Smooth muscle cell (in vitro differentiated cells): Measurements from ENCODE around the gene ASXL2. TPM values are rescaled to one million over a fixed set of nuclear protein-coding genes. Genes with fewer than 3 reads are reported as not detected.
"Not testable (repeated sequence)": the region's sequence is repeated elsewhere in the genome, so short reads cannot be mapped to it uniquely, and the experiment has no call there.

Experiments used
- DNase-seq: peaks from one replicate; lab custom pipeline; 2025; ENCODE audit not compliant: unreplicated experiment; lab: John Stamatoyannopoulos, UW
- H2AFZ ChIP-seq: fragments of 200-600 bp; sonication (generic); 2 replicates; pipeline ENCODE4 v1.6.0; 2016; ENCODE audit warnings: antibody characterized with exemption, low read depth, mild to moderate bottlenecking
- H3F3A ChIP-seq: fragments of 200-600 bp; sonication (generic); 2 replicates; pipeline ENCODE4 v1.6.0; 2017; ENCODE audit warnings: antibody characterized with exemption, low read depth
- H3K27ac ChIP-seq: fragments of 200-600 bp; sonication (generic); 2 replicates; pipeline ENCODE4 v1.5.1; 2016; ENCODE audit warnings: low read depth, mild to moderate bottlenecking
- H3K27me3 ChIP-seq: fragments of 200-600 bp; sonication (generic); 2 replicates; pipeline ENCODE4 v1.6.1; 2016; ENCODE audit warnings: low read depth, mild to moderate bottlenecking
- H3K36me3 ChIP-seq: fragments of 200-600 bp; sonication (generic); 2 replicates; pipeline ENCODE4 v1.5.1; 2016; ENCODE audit warnings: low read depth
- H3K4me1 ChIP-seq: fragments of 200-600 bp; sonication (generic); 2 replicates; pipeline ENCODE4 v1.5.1; 2016; ENCODE audit warnings: low read depth
- H3K4me2 ChIP-seq: fragments of 200-600 bp; sonication (generic); 2 replicates; pipeline ENCODE4 v1.6.0; 2016; ENCODE audit warnings: mild to moderate bottlenecking
- H3K4me3 ChIP-seq: fragments of 200-600 bp; sonication (generic); 2 replicates; pipeline ENCODE4 v1.5.1; 2016; ENCODE audit warnings: mild to moderate bottlenecking
- H3K79me2 ChIP-seq: fragments of 200-600 bp; sonication (generic); 2 replicates; pipeline ENCODE4 v1.6.0; 2016; ENCODE audit warnings: low read depth, mild to moderate bottlenecking
- H3K9ac ChIP-seq: fragments of 200-600 bp; sonication (generic); 2 replicates; pipeline ENCODE4 v1.6.0; 2016; ENCODE audit warnings: low read depth
- H3K9me3 ChIP-seq: fragments of 200-600 bp; sonication (generic); replicated peaks from 2 replicates; pipeline ENCODE4 v1.5.1; 2016; ENCODE audit warnings: low read depth
- H4K20me1 ChIP-seq: fragments of 200-600 bp; sonication (generic); 2 replicates; pipeline ENCODE4 v1.6.0; 2016; ENCODE audit warnings: low read depth
- WGBS: methylation state at CpG from one replicate; pipeline ENCODE4 v1.1.7; 2016; ENCODE audit warnings: low lambda C conversion rate; 5-methylcytosine and 5-hydroxymethylcytosine counted together
- polyA plus RNA-seq: library from polyadenylated mRNA; unstranded; fragments of >200 nt; fragmentation: Nextera tagmentation; extraction: Ambion mirVana; gene quantifications from 2 replicates; pipeline ENCODE4 v1.2.1, GENCODE V29; 2016
- total RNA-seq: library from RNA; depleted of rRNA; stranded (reverse); fragments of >200 nt; gene quantifications from 2 replicates; pipeline ENCODE4 v1.2.3, GENCODE V29; 2014
- TF ChIP-seq, protein P1 (sequence below): fragments of 200-600 bp; sonication (generic); IDR thresholded peaks from 2 replicates; pipeline ENCODE4 v1.5.1; 2017; ENCODE audit warnings: borderline replicate concordance, mild to moderate bottlenecking, antibody characterized with exemption; ENCODE audit not compliant: insufficient read depth, poor library complexity, severe bottlenecking

Gene ASXL2
- total and polyA plus RNA-seq, 2 experiments from 2014 or later, result 4.1 to 13.2 TPM

DNA sequence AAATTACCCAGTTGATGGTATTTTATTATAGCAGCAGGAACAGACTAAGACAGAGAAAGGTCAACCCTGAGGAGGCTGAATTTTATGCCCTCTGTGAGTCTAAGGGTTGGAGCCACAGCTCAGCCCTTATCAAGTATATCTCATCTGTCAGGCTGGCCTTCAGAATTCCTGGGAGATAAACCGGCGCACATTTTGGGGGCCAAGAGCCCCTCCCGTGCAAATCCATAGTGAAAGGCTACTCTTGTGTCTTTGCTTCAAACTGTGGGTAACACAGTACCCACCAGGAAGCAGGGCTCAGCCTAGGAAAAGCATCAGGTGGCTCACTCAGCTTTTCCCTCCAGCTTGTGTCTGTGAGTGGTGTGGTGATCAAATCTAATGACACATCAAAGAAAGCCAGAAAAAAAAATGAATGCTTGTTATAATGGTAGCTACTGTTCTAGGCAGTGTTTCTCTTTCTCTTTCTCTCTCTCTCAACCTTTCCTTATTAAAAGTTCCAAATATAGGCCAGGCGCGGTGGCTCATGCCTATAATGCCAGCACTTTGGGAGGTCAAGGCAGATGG is 25.0 kb upstream of the ASXL2 start:
- H3K9me3 ChIP-seq, result no peaks in the 10 kb centered on the region
- H3K4me1 ChIP-seq, result no peaks in the 10 kb centered on the region
- WGBS, result 89% methylated on average over 5 of the region's 5 CpGs
- no peaks in the 10 kb centered on the region for H3F3A ChIP-seq
- no peaks in the 10 kb centered on the region for H3K79me2 ChIP-seq
- H4K20me1 ChIP-seq, result no peaks in the 10 kb centered on the region
- no peak overlapping the region for H3K4me3 ChIP-seq
- H3K4me2 ChIP-seq, result no peak overlapping the region
- TF ChIP-seq, protein P1, sequence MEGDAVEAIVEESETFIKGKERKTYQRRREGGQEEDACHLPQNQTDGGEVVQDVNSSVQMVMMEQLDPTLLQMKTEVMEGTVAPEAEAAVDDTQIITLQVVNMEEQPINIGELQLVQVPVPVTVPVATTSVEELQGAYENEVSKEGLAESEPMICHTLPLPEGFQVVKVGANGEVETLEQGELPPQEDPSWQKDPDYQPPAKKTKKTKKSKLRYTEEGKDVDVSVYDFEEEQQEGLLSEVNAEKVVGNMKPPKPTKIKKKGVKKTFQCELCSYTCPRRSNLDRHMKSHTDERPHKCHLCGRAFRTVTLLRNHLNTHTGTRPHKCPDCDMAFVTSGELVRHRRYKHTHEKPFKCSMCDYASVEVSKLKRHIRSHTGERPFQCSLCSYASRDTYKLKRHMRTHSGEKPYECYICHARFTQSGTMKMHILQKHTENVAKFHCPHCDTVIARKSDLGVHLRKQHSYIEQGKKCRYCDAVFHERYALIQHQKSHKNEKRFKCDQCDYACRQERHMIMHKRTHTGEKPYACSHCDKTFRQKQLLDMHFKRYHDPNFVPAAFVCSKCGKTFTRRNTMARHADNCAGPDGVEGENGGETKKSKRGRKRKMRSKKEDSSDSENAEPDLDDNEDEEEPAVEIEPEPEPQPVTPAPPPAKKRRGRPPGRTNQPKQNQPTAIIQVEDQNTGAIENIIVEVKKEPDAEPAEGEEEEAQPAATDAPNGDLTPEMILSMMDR, result no peak
- no peak overlapping the region for H3K9ac ChIP-seq
- H3K36me3 ChIP-seq, result no peaks in the 10 kb centered on the region
- no peaks in the 10 kb centered on the region for H3K27me3 ChIP-seq
- no peak for DNase-seq
- H2AFZ ChIP-seq, result no peak overlapping the region
- H3K27ac ChIP-seq, result no peak overlapping the region

DNA sequence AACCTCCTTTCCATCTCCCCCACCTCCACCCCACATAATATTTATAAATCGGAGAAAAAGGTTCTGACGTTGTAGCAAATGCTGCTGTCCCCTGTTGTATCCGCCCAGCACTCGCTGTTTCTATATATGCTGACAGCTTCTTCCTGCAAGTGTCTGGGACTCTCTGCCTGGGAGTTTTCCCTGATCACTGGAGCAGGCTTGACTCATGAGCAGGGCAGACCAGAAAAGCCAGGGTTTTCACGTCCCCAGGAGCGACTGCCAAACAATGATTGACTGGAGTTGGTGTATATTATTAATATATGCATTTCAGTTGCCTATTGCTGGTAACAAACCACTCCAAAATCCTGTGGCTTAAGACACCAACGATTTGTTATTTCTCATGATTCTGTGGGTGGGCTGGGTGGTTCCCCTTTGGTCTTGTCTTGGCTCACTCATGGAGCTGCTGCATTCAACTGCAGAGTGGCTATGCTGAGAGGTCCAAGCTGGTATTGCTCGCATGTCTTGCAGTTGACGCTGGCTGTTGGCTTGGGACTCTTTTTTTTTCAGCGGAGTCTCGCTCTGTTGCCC is 21.2 kb upstream of the ASXL2 start:
- H4K20me1 ChIP-seq, result no peaks in the 10 kb centered on the region
- no peaks in the 10 kb centered on the region for H3F3A ChIP-seq
- no peaks in the 10 kb centered on the region for H3K27me3 ChIP-seq
- H3K9me3 ChIP-seq, result no peaks in the 10 kb centered on the region
- no peak overlapping the region for H3K4me2 ChIP-seq
- 84% methylated on average over 11 of the region's 11 CpGs for WGBS
- no peak overlapping the region for H2AFZ ChIP-seq
- no peak overlapping the region for H3K4me3 ChIP-seq
- no peaks in the 10 kb centered on the region for H3K4me1 ChIP-seq
- no peak overlapping the region for H3K27ac ChIP-seq
- no peak overlapping the region for H3K9ac ChIP-seq
- TF ChIP-seq, protein P1, result no peak
- H3K36me3 ChIP-seq, result no peaks in the 10 kb centered on the region
- no peak for DNase-seq
- no peaks in the 10 kb centered on the region for H3K79me2 ChIP-seq

GRCh38 chr2:25897506-25897905 is 19.2 kb upstream of the ASXL2 start:
- Histone ChIP-seq H3K4me1 (no peaks in the 10 kb centered on the region), H3K9me3 (no peaks in the 10 kb centered on the region), H3K27me3 (no peaks in the 10 kb centered on the region), H3K4me3 (no peak overlapping the region), H2AFZ (no peak overlapping the region), H3K36me3 (no peaks in the 10 kb centered on the region), H3F3A (no peaks in the 10 kb centered on the region), H3K27ac (no peak overlapping the region), H3K9ac (no peak overlapping the region), H4K20me1 (no peaks in the 10 kb centered on the region), H3K4me2 (no peak overlapping the region), H3K79me2 (no peaks in the 10 kb centered on the region)
- 90% methylated on average over 4 of the region's 4 CpGs for WGBS
- TF ChIP-seq, protein P1, result no peak
- DNase-seq, result no peak

- WGBS, result 86% methylated on average over 9 of the region's 9 CpGs
- H3K27me3 ChIP-seq, DNase-seq, H3K9me3 ChIP-seq, H3K79me2 ChIP-seq, H3K36me3 ChIP-seq, H4K20me1 ChIP-seq, H3K4me2 ChIP-seq, H3K9ac ChIP-seq, H3F3A ChIP-seq, H3K4me3 ChIP-seq, H3K4me1 ChIP-seq, H2AFZ ChIP-seq, H3K27ac ChIP-seq: not testable (repeated sequence)
These were observed 18.0 kb upstream of the ASXL2 start for GRCh38 chr2:25896308-25896707.
